ENCODE data around the gene TEC. TPM values are rescaled to one million over a fixed set of nuclear protein-coding genes. Genes with fewer than 3 reads are reported as not detected.

The TEC gene
- total RNA-seq, 1 donor from 2014 or later, result 1.8 TPM

GRCh38 chr4:48255959-48256342 is 13.7 kb downstream of the TEC start:
- Mint-ChIP-seq H3K9me3 (no peaks in the 10 kb centered on the region), H3K4me3 (no peak overlapping the region), H3K36me3 (no peaks in the 10 kb centered on the region), H3K27ac (no peak overlapping the region), H3K4me1 (ENCODE audit: unreplicated experiment) (no peaks in the 10 kb centered on the region), H3K27me3 (no peaks in the 10 kb centered on the region)
- TF ChIP-seq, protein P1, sequence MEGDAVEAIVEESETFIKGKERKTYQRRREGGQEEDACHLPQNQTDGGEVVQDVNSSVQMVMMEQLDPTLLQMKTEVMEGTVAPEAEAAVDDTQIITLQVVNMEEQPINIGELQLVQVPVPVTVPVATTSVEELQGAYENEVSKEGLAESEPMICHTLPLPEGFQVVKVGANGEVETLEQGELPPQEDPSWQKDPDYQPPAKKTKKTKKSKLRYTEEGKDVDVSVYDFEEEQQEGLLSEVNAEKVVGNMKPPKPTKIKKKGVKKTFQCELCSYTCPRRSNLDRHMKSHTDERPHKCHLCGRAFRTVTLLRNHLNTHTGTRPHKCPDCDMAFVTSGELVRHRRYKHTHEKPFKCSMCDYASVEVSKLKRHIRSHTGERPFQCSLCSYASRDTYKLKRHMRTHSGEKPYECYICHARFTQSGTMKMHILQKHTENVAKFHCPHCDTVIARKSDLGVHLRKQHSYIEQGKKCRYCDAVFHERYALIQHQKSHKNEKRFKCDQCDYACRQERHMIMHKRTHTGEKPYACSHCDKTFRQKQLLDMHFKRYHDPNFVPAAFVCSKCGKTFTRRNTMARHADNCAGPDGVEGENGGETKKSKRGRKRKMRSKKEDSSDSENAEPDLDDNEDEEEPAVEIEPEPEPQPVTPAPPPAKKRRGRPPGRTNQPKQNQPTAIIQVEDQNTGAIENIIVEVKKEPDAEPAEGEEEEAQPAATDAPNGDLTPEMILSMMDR (conservative IDR thresholded peaks at IDR 0.05), result no peak
- no peak for DNase-seq (ENCODE audit: extremely low spot score, unreplicated experiment)

DNA sequence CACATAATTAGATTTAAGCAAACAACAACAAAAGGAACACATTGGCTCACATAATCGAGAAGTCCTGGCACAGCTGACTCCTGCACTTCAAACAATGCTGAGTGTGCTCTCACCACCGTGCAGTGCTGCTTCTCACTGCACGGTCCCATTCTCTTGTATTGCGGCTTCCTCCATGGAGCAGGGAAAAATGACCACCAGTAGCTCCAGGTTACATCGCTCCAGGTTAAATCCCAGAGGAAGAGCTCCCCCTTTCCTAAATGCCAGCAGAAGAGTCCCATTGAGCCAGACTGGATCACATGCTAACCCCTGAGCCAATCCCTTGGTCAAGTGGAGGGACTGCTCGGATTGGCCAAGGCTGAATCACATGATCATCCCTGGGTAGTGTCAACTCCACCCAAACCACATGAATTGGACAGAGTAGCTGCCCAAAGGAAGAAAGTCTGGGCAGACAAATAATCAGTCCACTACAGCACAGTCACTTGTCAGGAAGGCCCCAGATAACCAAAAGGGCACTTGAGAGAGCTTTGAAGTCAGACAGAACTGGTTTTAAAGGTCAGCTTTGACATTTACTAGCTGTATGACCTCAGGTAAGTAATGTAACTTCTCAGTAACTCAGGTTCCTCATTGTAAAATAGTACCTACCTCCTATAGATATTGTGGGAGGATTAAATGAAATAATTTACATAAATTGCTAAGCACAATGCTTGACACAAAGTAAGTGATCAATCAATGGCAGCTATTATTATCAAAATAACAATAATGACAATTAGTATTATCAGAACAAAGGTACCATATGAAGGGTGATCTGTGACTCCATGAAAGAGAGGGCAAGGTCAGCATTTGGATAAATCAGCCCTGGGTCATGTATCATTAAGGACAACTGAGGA is 14.3 kb downstream of the TEC start:
- TF ChIP-seq, protein P1 (conservative IDR thresholded peaks at IDR 0.05), result no peak
- H3K36me3 Mint-ChIP-seq, result no peaks in the 10 kb centered on the region
- no peaks in the 10 kb centered on the region for H3K4me1 Mint-ChIP-seq (ENCODE audit: unreplicated experiment)
- H3K27ac Mint-ChIP-seq, result no peak overlapping the region
- DNase-seq (ENCODE audit: extremely low spot score, unreplicated experiment), result no peak
- no peak overlapping the region for H3K4me3 Mint-ChIP-seq
- no peaks in the 10 kb centered on the region for H3K27me3 Mint-ChIP-seq
- H3K9me3 Mint-ChIP-seq, result no peaks in the 10 kb centered on the region

- no peak for DNase-seq (ENCODE audit: extremely low spot score, unreplicated experiment)
- Mint-ChIP-seq H3K9me3 (no peaks in the 10 kb centered on the region), H3K36me3 (no peaks in the 10 kb centered on the region), H3K27ac (no peak overlapping the region), H3K4me3 (no peak overlapping the region), H3K27me3 (no peaks in the 10 kb centered on the region), H3K4me1 (ENCODE audit: unreplicated experiment) (no peaks in the 10 kb centered on the region)
- TF ChIP-seq, protein P1 (conservative IDR thresholded peaks at IDR 0.05), result no peak
Measured at GRCh38 chr4:48254381-48255071, 15.1 kb downstream of the TEC start.

GRCh38 chr4:48252313-48252712 is 17.3 kb downstream of the TEC start:
- Mint-ChIP-seq H3K4me3 (no peak overlapping the region), H3K4me1 (ENCODE audit: unreplicated experiment) (no peaks in the 10 kb centered on the region), H3K27me3 (no peaks in the 10 kb centered on the region), H3K9me3 (no peaks in the 10 kb centered on the region), H3K36me3 (no peaks in the 10 kb centered on the region), H3K27ac (no peak overlapping the region)
- TF ChIP-seq, protein P1 (conservative IDR thresholded peaks at IDR 0.05), result no peak
- no peak for DNase-seq (ENCODE audit: extremely low spot score, unreplicated experiment)

GRCh38 chr4:48250980-48251379 is 18.7 kb downstream of the TEC start:
- TF ChIP-seq, protein P1 (conservative IDR thresholded peaks at IDR 0.05), result no peak
- Mint-ChIP-seq H3K4me3 (no peak overlapping the region), H3K9me3 (no peaks in the 10 kb centered on the region), H3K4me1 (ENCODE audit: unreplicated experiment) (no peaks in the 10 kb centered on the region), H3K27me3 (no peaks in the 10 kb centered on the region), H3K36me3 (no peaks in the 10 kb centered on the region), H3K27ac (no peak overlapping the region)
- no peak for DNase-seq (ENCODE audit: extremely low spot score, unreplicated experiment)

Measured in type B pancreatic cell (in vitro differentiated cells).